ENCODE measurements around the gene ANXA2. TPM values are rescaled to one million over a fixed set of nuclear protein-coding genes. Genes with fewer than 3 reads are reported as not detected.
"Not testable (repeated sequence)": the region's sequence is repeated elsewhere in the genome, so short reads cannot be mapped to it uniquely, and the experiment has no call there.

ANXA2 gene
- total RNA-seq, 1 experiment from 2014 or later: 3,100 TPM

DNA sequence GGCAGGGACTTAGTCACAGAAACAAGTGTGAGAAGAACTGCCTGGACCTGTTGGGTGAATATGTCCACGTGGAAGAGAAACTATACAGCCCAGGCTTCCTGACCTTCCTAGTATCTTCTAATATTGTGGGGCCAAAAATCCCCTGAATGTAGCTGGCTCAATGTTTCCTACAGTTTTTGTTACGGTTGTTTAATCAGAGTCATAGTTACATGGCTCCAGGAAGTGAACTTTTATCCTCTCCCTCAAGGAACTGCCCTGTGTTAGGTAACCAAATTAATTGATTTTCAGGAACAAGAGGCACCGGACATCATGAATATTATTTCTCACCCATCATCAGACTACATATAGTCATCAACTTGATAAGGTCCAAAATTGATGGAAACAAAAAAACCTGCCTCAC is 59.0 kb downstream of the ANXA2 start:
- intact Hi-C loops (cut with micrococcal nuclease; ENCODE audit: unreplicated experiment): no loop called here
- CTCF ChIA-PET: interaction anchor here (0.5 kb wide), 1 partner anchor 160 kb away, joined by 3 read pairs; no protein-coding TSS in a partner anchor
- Mint-ChIP-seq H3K27me3 (ENCODE audit: unreplicated experiment) (no peaks in the 10 kb centered on the region), H3K4me1 (ENCODE audit: low read depth, unreplicated experiment) (peaks cover 30% of the 10 kb centered on the region), H3K27ac (ENCODE audit: unreplicated experiment) (peak overlapping the region; percentile 77), H3K36me3 (ENCODE audit: insufficient read depth, unreplicated experiment) (peaks cover 46% of the 10 kb centered on the region), H3K4me3 (ENCODE audit: low read depth, unreplicated experiment) (no peak overlapping the region), H3K9me3 (ENCODE audit: low read depth, unreplicated experiment) (no peaks in the 10 kb centered on the region)
- DNase-seq: peak; percentile 45
- no TSS peak for BruUV-seq (replicated peaks)
- TF ChIP-seq, protein P1, sequence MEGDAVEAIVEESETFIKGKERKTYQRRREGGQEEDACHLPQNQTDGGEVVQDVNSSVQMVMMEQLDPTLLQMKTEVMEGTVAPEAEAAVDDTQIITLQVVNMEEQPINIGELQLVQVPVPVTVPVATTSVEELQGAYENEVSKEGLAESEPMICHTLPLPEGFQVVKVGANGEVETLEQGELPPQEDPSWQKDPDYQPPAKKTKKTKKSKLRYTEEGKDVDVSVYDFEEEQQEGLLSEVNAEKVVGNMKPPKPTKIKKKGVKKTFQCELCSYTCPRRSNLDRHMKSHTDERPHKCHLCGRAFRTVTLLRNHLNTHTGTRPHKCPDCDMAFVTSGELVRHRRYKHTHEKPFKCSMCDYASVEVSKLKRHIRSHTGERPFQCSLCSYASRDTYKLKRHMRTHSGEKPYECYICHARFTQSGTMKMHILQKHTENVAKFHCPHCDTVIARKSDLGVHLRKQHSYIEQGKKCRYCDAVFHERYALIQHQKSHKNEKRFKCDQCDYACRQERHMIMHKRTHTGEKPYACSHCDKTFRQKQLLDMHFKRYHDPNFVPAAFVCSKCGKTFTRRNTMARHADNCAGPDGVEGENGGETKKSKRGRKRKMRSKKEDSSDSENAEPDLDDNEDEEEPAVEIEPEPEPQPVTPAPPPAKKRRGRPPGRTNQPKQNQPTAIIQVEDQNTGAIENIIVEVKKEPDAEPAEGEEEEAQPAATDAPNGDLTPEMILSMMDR (IDR thresholded peaks at IDR 0.05; ENCODE audit: unreplicated experiment): no peak

DNA sequence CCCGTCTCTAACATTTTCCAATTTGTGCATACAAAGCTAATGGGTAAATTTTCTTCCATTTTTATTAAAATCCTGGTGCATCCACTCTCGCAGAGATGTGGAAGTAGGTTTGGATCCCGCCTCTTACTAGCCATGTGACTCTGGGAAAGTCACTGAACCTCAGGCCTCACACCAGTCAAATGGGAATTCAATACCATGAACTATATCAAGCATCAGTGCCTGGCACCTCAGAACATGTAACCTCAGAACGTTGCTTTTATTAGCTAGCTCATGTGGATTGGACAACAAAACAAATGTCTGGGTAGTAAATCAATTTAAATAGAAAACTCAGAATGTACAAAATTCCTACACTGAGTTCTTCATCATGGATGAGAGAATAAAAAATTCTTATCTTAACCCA is 60.7 kb downstream of the ANXA2 start:
- no peaks in the 10 kb centered on the region for H3K27me3 Mint-ChIP-seq (ENCODE audit: unreplicated experiment)
- TF ChIP-seq, protein P1 (IDR thresholded peaks at IDR 0.05; ENCODE audit: unreplicated experiment): no peak
- H3K27ac Mint-ChIP-seq (ENCODE audit: unreplicated experiment): no peak overlapping the region
- H3K9me3 Mint-ChIP-seq (ENCODE audit: low read depth, unreplicated experiment): no peaks in the 10 kb centered on the region
- no peak for DNase-seq
- intact Hi-C loops (cut with micrococcal nuclease; ENCODE audit: unreplicated experiment): no loop called here
- no peak overlapping the region for H3K4me3 Mint-ChIP-seq (ENCODE audit: low read depth, unreplicated experiment)
- CTCF ChIA-PET: no interaction called here
- no TSS peak for BruUV-seq (replicated peaks)
- H3K36me3 Mint-ChIP-seq (ENCODE audit: insufficient read depth, unreplicated experiment): peaks cover 32% of the 10 kb centered on the region
- H3K4me1 Mint-ChIP-seq (ENCODE audit: low read depth, unreplicated experiment): peaks cover 30% of the 10 kb centered on the region

DNA sequence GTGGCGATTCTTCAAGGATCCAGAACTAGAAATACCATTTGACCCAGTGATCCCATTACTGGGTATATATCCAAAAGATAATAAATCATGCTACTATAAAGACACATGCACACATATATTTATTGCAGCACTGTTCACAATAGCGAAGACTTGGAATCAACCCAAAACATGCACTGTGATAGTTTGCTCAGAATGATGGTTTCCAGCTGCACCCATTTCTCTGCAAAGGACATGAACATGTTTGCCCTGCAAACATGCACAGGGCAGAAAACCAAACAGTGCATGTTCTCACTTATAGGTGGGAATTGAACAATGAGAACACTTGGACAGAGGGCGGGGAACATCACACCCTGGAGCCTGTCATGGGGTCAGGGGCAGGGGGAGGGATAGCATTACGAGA is 62.5 kb downstream of the ANXA2 start:
- H3K27me3 Mint-ChIP-seq (ENCODE audit: unreplicated experiment); H3K4me3 Mint-ChIP-seq (ENCODE audit: low read depth, unreplicated experiment); BruUV-seq (replicated peaks); H3K9me3 Mint-ChIP-seq (ENCODE audit: low read depth, unreplicated experiment); H3K27ac Mint-ChIP-seq (ENCODE audit: unreplicated experiment); CTCF ChIA-PET; intact Hi-C loops (cut with micrococcal nuclease; ENCODE audit: unreplicated experiment); DNase-seq: not testable (repeated sequence)
- Mint-ChIP-seq H3K4me1 (ENCODE audit: low read depth, unreplicated experiment) (peaks cover 23% of the 10 kb centered on the region), H3K36me3 (ENCODE audit: insufficient read depth, unreplicated experiment) (peaks cover 21% of the 10 kb centered on the region)

DNA sequence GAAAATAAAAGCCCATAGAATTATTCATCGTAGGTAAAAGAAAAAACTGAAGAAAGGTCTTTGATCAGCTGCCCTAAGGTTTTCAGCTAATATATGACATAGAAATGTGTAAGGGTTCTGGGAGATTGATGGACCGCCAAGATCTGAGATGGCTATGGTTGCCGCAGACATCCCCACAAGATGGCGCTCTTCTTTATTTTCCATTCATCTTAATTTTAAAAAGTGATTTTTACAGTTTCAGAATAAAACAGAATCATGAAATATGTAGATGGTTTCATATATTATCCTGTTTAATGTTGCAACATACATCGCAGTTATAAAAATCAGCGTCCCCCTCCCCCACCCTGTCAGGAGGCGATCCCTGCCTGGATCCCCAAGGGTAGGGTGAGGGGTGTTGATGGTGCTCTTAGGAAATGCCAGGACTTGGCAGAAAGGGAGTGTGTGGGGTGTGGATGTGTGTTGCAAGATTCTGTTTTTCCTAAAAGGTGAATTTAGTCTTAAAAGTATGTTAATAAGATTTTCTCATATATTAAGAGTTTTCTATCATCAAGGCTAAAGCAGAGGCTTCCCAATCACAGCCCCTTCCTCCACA is 68.8 kb downstream of the ANXA2 start:
- DNase-seq: peak; percentile 42
- Mint-ChIP-seq H3K4me3 (ENCODE audit: low read depth, unreplicated experiment) (no peak overlapping the region), H3K27me3 (ENCODE audit: unreplicated experiment) (peaks cover 45% of the 10 kb centered on the region), H3K27ac (ENCODE audit: unreplicated experiment) (no peak overlapping the region), H3K36me3 (ENCODE audit: insufficient read depth, unreplicated experiment) (no peaks in the 10 kb centered on the region), H3K9me3 (ENCODE audit: low read depth, unreplicated experiment) (no peaks in the 10 kb centered on the region), H3K4me1 (ENCODE audit: low read depth, unreplicated experiment) (no peaks in the 10 kb centered on the region)
- TF ChIP-seq, protein P1 (IDR thresholded peaks at IDR 0.05; ENCODE audit: unreplicated experiment): peak; percentile 84
- no TSS peak for BruUV-seq (replicated peaks)
- intact Hi-C loops (cut with micrococcal nuclease; ENCODE audit: unreplicated experiment): loop anchor here (2.0 to 10.0 kb wide), 6 partner anchors 114 to 577 kb away; no protein-coding TSS in a partner anchor
- CTCF ChIA-PET: interaction anchor here (0.8 to 0.9 kb wide), 2 partner anchors 191 to 638 kb away, joined by 3 read pairs; no protein-coding TSS in a partner anchor
